ENCODE data around the gene PLXNB1.

GRCh38 chr3:48418651-48419050 lies 11.2 kb downstream of the PLXNB1 start:
- TF ChIP-seq POLR2AphosphoS5 (IDR thresholded peaks at IDR 0.05; ENCODE audit: borderline replicate concordance, low read depth, low read length): no peak
- TF ChIP-seq EZH2 (IDR thresholded peaks at IDR 0.05): no peak
- TF ChIP-seq FOXP2 (optimal IDR thresholded peaks at IDR 0.05; ENCODE audit: control extremely low read depth, extremely low read length, insufficient read depth): no peak
